Measurements from ENCODE around the gene COL9A3. TPM values are rescaled to one million over a fixed set of nuclear protein-coding genes. Genes with fewer than 3 reads are reported as not detected.

Gene COL9A3
- total RNA-seq, 4 donors from 2014 or later: 2.2 to 2.3 TPM; not detected in 2

GRCh38 chr20:62822788-62823651 lies 6.2 kb downstream of the COL9A3 start:
- H3K27ac ChIP-seq: no peak overlapping the region
- WGBS, 2 donors: 74 to 75% methylated on average over 15 of the region's 24 CpGs
- no peaks in the 10 kb centered on the region for H3K36me3 ChIP-seq
- peaks cover 0 to 59% (median 3%) of the 10 kb centered on the region in 4 donors for H3K27me3 ChIP-seq
- H3K4me3 ChIP-seq: no peak overlapping the region
- no peak for DNase-seq
- peak in 4 of 6 experiments; percentile 15 to 41 (median 34) for TF ChIP-seq CTCF (IDR thresholded peaks at IDR 0.05)
- no peak for TF ChIP-seq POLR2A (IDR thresholded peaks at IDR 0.05)
- no peaks in the 10 kb centered on the region for H3K9me3 ChIP-seq
- peaks cover 20 to 36% (median 36%) of the 10 kb centered on the region in 3 donors for H3K4me1 ChIP-seq
- intact Hi-C loops (cut with DNase I): no loop called here

- Histone ChIP-seq H3K4me1 (peaks cover 11 to 28% (median 27%) of the 10 kb centered on the region in 3 donors), H3K27me3 (peaks cover 0 to 54% (median 0%) of the 10 kb centered on the region in 4 donors), H3K9me3 (no peaks in the 10 kb centered on the region), H3K4me3 (peak overlapping the region in 2 of 4 donors; percentile 44 to 68), H3K36me3 (no peaks in the 10 kb centered on the region), H3K27ac (peak overlapping the region in 2 of 4 donors; percentile 74 to 85)
- no peak for DNase-seq
- no peak for TF ChIP-seq CTCF (IDR thresholded peaks at IDR 0.05)
- no peak for TF ChIP-seq POLR2A (IDR thresholded peaks at IDR 0.05)
- intact Hi-C loops (cut with DNase I): no loop called here
- WGBS, 2 donors: 89% methylated on average over 9 of the region's 38 CpGs; no CpG with 5 or more reads in 1 of the 2 donors
Measured at GRCh38 chr20:62823688-62824475, 7.0 kb downstream of the COL9A3 start.

GRCh38 chr20:62824476-62825332 lies 7.9 kb downstream of the COL9A3 start:
- intact Hi-C loops (cut with DNase I): no loop called here
- 13% methylated on average over 3 of the region's 36 CpGs; no CpG with 5 or more reads in 1 of the 2 donors for WGBS, 2 donors
- H3K27ac ChIP-seq: peak overlapping the region in 2 of 4 donors; percentile 74 to 85

More at GRCh38 chr20:62824476-62825332, 7.9 kb downstream of the COL9A3 start:
- Histone ChIP-seq H3K4me1 (peaks cover 8 to 20% (median 19%) of the 10 kb centered on the region in 3 donors), H3K27me3 (peaks cover 0 to 45% (median 0%) of the 10 kb centered on the region in 4 donors), H3K9me3 (no peaks in the 10 kb centered on the region), H3K36me3 (no peaks in the 10 kb centered on the region), H3K4me3 (peak overlapping the region in 3 of 4 donors; percentile 13 to 68 (median 44))
- TF ChIP-seq CTCF (IDR thresholded peaks at IDR 0.05): no peak
- TF ChIP-seq POLR2A (IDR thresholded peaks at IDR 0.05): no peak
- DNase-seq: no peak
